ENCODE results near the gene FIBCD1.

- TF ChIP-seq CTCF (IDR thresholded peaks at IDR 0.05; ENCODE audit: insufficient read depth, low read length) (no peak), POLR2AphosphoS5 (IDR thresholded peaks at IDR 0.05; ENCODE audit: low read depth) (no peak), REST (IDR thresholded peaks at IDR 0.05; ENCODE audit: insufficient replicate concordance, low read depth) (no peak)
Observed at GRCh38 chr9:130874783-130875182, 64.3 kb downstream of the FIBCD1 start.
